Measurements from ENCODE around the gene HAUS7.

GRCh38 chrX:153445856-153446635 is 24.3 kb downstream of the HAUS7 start, which contains the start of gene TREX2:
- TF ChIP-seq POLR2AphosphoS5 (IDR thresholded peaks at IDR 0.05; ENCODE audit: borderline replicate concordance, low read depth, low read length), result no peak
- TF ChIP-seq EZH2 (IDR thresholded peaks at IDR 0.05), result no peak
- no peak for TF ChIP-seq FOXP2 (optimal IDR thresholded peaks at IDR 0.05; ENCODE audit: control extremely low read depth, extremely low read length, insufficient read depth)

Measured in SK-N-MC (cell line).